ENCODE data around the gene TYW5.

GRCh38 chr2:199911052-199911876 lies 44.0 kb downstream of the TYW5 start, which contains the start of gene C2orf69:
- TF ChIP-seq CTCF (IDR thresholded peaks at IDR 0.05) = no peak
- no peak for TF ChIP-seq STAT6 (CRISPR knock-in tag; conservative IDR thresholded peaks at IDR 0.05; ENCODE audit: low read depth)
- peak; percentile 43; the same call in 1 of the 2 replicates for TF ChIP-seq SP1 (CRISPR knock-in tag; conservative IDR thresholded peaks at IDR 0.05)
- no peak for TF ChIP-seq PREB (CRISPR knock-in tag; IDR thresholded peaks at IDR 0.05; ENCODE audit: borderline replicate concordance)
- 0 out of 2 replicates have a peak, but pooled peaks have one; percentile 71 for TF ChIP-seq ELF4 (CRISPR knock-in tag; IDR thresholded peaks at IDR 0.05; ENCODE audit: low read depth)
- TF ChIP-seq CREB1 (CRISPR knock-in tag; IDR thresholded peaks at IDR 0.05) = no peak
- no peak for TF ChIP-seq MAX (CRISPR knock-in tag; IDR thresholded peaks at IDR 0.05)
- no peak for TF ChIP-seq SOX15 (CRISPR knock-in tag; IDR thresholded peaks at IDR 0.05)
- peak; percentile 95 for TF ChIP-seq HMGXB4 (CRISPR knock-in tag; IDR thresholded peaks at IDR 0.05)

Measured in WTC11 (cell line).